H1 (cell line): Measurements from ENCODE around the gene ENAH. TPM values are rescaled to one million over a fixed set of nuclear protein-coding genes. Genes with fewer than 3 reads are reported as not detected.

ENCODE experiments used
- ATF2 ChIP-seq: IDR thresholded peaks from 2 replicates; pipeline ENCODE4 v1.6.1; 2012; ENCODE audit warnings: low read length, inconsistent platforms
- BRCA1 ChIP-seq: IDR thresholded peaks from 2 replicates; pipeline ENCODE4 v1.6.1; 2012; ENCODE audit warnings: low read depth, low read length, improper control_type of control experiment
- CHD2 ChIP-seq: IDR thresholded peaks from 2 replicates; pipeline ENCODE4 v1.6.1; 2012; ENCODE audit warnings: low read length, improper control_type of control experiment
- CREB1 ChIP-seq: IDR thresholded peaks from 2 replicates; pipeline ENCODE4 v1.6.1; 2012; ENCODE audit warnings: inconsistent platforms
- CTBP2 ChIP-seq: IDR thresholded peaks from 2 replicates; pipeline ENCODE4 v1.7.0; 2011; ENCODE audit warnings: borderline replicate concordance, mild to moderate bottlenecking, moderate library complexity, mixed read lengths, low read length; ENCODE audit not compliant: insufficient read depth, insufficient read length
- PHF8 ChIP-seq: fragments of 200-600 bp; sonication (generic); conservative IDR thresholded peaks from 2 replicates; pipeline ENCODE4 v1.7.1; 2012; ENCODE audit warnings: low read depth, mild to moderate bottlenecking, inconsistent platforms, low read length, moderate library complexity
- TEAD4 ChIP-seq: IDR thresholded peaks from 2 replicates; pipeline ENCODE4 v1.6.1; 2012; ENCODE audit warnings: low read depth, low read length, inconsistent platforms, mixed read lengths
- polyA plus RNA-seq, 7 experiments: library from polyadenylated mRNA; depleted of rRNA in 3 of 7; stranded (reverse) in 5 of 7; unstranded in 2 of 7; fragments of >200 nt in 5 of 7; fragments of 200-250 nt in 2 of 7; gene quantifications; 1 replicate in 5 of 7; 2 replicates in 1 of 7; 4 replicates in 1 of 7; pipeline versions ENCODE4 v1.2.1 to v1.2.3, GENCODE V29; 2011 to 2013; ENCODE audit warnings: missing spikeins in 2 of 7, mixed read lengths in 2 of 7
- total RNA-seq: library from RNA; stranded (reverse); fragmentation: NEBNext Ultra II Directional; extraction: Animal tissue kit (Norgen Biotek cat#: 25700); gene quantifications from 2 replicates; pipeline ENCODE4 v1.2.1, GENCODE V29; 2021

Gene ENAH
- total and polyA plus RNA-seq, 2 of the 8 experiments (the other 6 are each of a cell fraction or from before 2014, with no cell fraction given), result 39.1 to 335 TPM

- TF ChIP-seq TEAD4 (no peak), CHD2 (no peak), PHF8 (no peak), CTBP2 (no peak), BRCA1 (no peak), ATF2 (no peak), CREB1 (no peak)
Observed at GRCh38 chr1:225595452-225595851, 57.5 kb downstream of the ENAH start (continued).
